ENCODE results near the gene MTCL1. TPM values are rescaled to one million over a fixed set of nuclear protein-coding genes. Genes with fewer than 3 reads are reported as not detected.

Gene MTCL1
- total and polyA plus RNA-seq, 10 of the 15 experiments (the other 5 are each of a cell fraction or from before 2014, with no cell fraction given), result 0.03 to 0.36 (median 0.13) TPM; not detected in 4

- TF ChIP-seq BCL3 (IDR thresholded peaks at IDR 0.05; ENCODE audit: borderline replicate concordance, insufficient read depth, low read depth, low read length, poor library complexity, severe bottlenecking) (no peak), SIN3A (IDR thresholded peaks at IDR 0.05; ENCODE audit: low read depth, low read length) (no peak), POLR2A (IDR thresholded peaks at IDR 0.05; ENCODE audit: low read depth, low read length) (no peak), SUZ12 (IDR thresholded peaks at IDR 0.05; ENCODE audit: unreplicated experiment) (no peak), BHLHE40 (IDR thresholded peaks at IDR 0.05; ENCODE audit: borderline replicate concordance in 1 of 2, low read depth in 2 of 2, low read length in 1 of 2) (no peak)
These were observed 35.8 kb downstream of the MTCL1 start (continued) for GRCh38 chr18:8741117-8741516.

- BruUV-seq (replicated peaks), result no TSS peak
- ChIA-PET RAD21 (ENCODE audit: unreplicated experiment) (no interaction called here), CTCF (no interaction called here), POLR2A (no interaction called here), SMC1A (ENCODE audit: uncharacterized antibody, unreplicated experiment) (no interaction called here)
- Histone ChIP-seq H3K4me2 (ENCODE audit: control insufficient read depth, insufficient read depth) (no peak overlapping the region), H3K4me1 (ENCODE audit: control insufficient read depth, insufficient read depth, low read length) (no peaks in the 10 kb centered on the region), H2AFZ (ENCODE audit: control insufficient read depth, low read depth, low read length) (no peak overlapping the region), H3K9me3 (replicated peaks; ENCODE audit: control insufficient read depth, insufficient read depth, low read length) (no peaks in the 10 kb centered on the region; the same call in 1 of the 3 replicates), H4K20me1 (ENCODE audit: control insufficient read depth, insufficient read depth) (no peaks in the 10 kb centered on the region), H3K36me3 (ENCODE audit: control insufficient read depth in 2 of 2, insufficient read depth in 2 of 2, low read length in 1 of 2) (no peaks in the 10 kb centered on the region), H3K4me3 (no peak overlapping the region), H3K9ac (ENCODE audit: control insufficient read depth, insufficient read depth, low read length) (no peak overlapping the region), H3K79me2 (ENCODE audit: control insufficient read depth, insufficient read depth, low read length) (no peaks in the 10 kb centered on the region), H3K27ac (ENCODE audit: control insufficient read depth, insufficient read depth) (no peak overlapping the region), H3K27me3 (replicated peaks in 1 of 2; ENCODE audit: control insufficient read depth in 2 of 2, insufficient read depth in 2 of 2, low read length in 1 of 2) (no peaks in the 10 kb centered on the region)
- DNase-seq (ENCODE audit: low read depth, low spot score) (no peak), ATAC-seq (no peak), FAIRE-seq (no peak)
- TF ChIP-seq HDAC6 (IDR thresholded peaks at IDR 0.05; ENCODE audit: unreplicated experiment), result no peak
- intact Hi-C loops (cut with micrococcal nuclease; ENCODE audit: unreplicated experiment) (no loop called here), in situ Hi-C loops (cut with MboI) (no loop called here)
- WGBS (ENCODE audit: insufficient coverage, insufficient replicate concordance, low lambda C conversion rate, missing lambda C conversion rate), result 54% methylated on average over 7 of the region's 7 CpGs
These were observed 36.2 kb downstream of the MTCL1 start for GRCh38 chr18:8741532-8741931.

All from GM12878 (cell line).